Fibroblast of skin of abdomen (primary cell): Measurements from ENCODE around the gene ARHGEF4.
A peak's percentile ranks its signal among the peaks of the same experiment; 100 is the strongest.

Experiments used
- DNase-seq: peaks from one replicate; pipeline ENCODE4 v3.0.0-alpha.2; 2013

ARHGEF4 gene

DNA sequence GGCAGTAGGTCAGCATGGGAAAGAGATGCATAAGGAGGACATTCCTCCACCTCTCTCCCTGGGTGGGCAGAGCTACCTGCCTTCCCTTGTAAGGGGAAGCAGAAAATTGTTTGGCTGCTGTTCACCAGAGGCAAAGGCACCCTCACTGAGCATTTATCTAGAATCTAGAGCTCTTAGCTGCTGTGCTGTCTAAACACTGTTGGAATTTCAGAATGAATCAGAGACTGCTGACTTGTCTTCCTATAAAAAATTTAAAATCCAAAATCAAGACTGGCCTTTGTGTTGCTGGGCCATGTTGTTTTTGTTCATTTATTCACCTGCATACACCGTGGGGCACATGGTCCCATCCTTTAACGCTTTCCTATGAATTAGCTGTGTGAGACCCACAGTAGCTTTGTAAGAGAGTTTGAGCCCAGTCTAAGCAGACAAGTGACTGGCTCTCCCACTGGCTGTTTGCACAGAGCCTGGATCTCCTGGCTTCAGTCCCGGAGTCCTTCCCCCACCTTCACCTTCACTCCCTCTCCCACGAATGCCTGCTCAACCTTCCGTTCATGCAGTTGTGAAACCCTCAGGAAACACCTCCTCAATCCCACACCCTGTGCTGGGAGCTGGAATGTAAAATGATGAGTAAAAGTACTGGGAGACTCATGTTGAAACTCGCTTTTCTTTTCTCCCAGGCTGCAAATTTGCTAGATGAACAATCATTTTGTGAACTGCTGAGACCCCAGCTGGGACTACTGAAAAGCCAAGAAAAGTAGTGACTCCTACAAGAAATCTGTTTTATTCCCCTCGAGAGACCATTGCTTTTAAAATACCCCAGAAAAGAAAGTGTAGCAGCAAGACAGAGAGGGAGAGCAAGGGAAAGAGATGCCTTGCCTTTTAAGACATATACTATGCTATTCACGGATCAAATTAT is 180.4 kb downstream of the ARHGEF4 start:
- peak; percentile 27 for DNase-seq

- no peak for DNase-seq
Measured at GRCh38 chr2:131022731-131023130, 186.0 kb downstream of the ARHGEF4 start.

DNA sequence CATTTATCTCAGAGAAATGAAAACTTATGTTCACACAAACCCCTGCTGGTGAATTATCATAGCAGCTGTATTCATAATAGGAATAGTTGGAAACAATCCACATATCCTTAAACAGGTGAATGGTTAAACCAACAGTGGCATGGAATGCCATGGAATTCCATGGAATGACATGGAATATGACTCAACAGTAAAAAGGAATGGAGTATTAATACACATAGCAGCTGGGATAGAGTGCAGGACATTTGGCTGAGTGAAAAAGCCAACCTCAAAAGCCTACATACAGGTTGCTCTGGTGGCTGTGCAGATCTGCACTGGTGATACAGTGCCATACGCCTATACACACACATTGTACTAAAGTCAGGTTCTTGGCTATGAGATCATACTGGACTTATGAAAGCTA is 187.0 kb downstream of the ARHGEF4 start:
- no peak for DNase-seq

- DNase-seq = no peak
Measured at GRCh38 chr2:131026919-131027318, 190.2 kb downstream of the ARHGEF4 start.

GRCh38 chr2:131027566-131028528 is 191.1 kb downstream of the ARHGEF4 start:
- no peak for DNase-seq

GRCh38 chr2:131029812-131030211 is 193.1 kb downstream of the ARHGEF4 start:
- DNase-seq = no peak

- DNase-seq = no peak
Measured at GRCh38 chr2:131030478-131030971, 193.8 kb downstream of the ARHGEF4 start.

DNA sequence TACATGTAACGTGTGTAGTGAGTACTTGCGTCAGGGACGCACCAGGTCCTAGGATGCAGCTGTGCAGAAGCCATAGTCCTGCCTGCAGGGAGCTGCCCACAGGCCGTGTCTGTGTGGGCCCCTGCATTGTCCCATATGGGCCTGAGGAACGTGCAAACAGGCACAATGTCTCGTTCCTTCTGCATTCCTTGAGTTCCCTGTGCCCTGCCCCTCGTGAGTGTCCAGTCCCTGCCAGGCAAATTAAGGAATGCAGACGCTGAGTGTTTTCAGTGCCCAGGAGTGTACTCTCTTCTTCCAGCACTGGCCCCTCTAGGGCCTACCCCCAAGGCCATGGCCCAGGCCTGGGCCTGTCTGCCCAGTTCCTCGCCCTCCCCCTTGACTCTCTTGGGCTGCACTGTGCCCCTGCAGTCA is 194.7 kb downstream of the ARHGEF4 start:
- no peak for DNase-seq

DNA sequence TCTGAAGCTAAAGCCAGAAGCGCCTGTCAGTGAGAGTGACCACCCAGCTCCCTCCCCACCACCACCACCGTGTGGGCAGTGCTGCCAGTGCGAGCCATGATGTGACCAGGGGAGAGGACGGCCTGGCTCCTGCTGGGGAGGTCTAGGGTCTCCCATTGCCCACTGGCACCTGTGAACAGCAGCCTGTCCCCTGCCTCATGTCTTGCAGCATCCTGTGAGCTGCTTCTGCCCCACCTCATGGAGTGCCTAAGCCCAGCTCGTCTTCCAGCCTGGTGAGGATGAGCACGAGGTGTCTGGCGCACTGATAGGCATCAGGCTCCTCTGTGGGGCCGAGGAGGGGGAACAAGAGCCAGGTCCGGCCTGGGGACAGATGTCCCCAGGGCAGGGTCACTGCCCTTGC is 195.2 kb downstream of the ARHGEF4 start:
- DNase-seq = no peak

GRCh38 chr2:131032393-131032836 is 195.7 kb downstream of the ARHGEF4 start:
- DNase-seq = no peak

DNA sequence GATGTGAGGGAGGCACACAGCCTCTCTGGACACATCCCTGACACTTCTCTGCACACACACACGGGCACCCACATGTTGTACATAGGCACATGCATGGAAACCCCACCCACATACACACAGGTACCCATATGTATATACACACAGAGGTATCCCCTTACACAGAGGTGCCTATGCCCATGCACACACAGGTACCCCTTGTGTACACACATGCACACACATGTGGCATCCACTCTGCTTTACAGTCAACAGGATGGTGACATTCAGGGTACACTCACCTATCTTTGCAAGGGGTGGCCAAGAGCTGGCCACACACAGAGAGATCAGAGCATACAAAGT is 197.0 kb downstream of the ARHGEF4 start:
- DNase-seq = no peak

DNA sequence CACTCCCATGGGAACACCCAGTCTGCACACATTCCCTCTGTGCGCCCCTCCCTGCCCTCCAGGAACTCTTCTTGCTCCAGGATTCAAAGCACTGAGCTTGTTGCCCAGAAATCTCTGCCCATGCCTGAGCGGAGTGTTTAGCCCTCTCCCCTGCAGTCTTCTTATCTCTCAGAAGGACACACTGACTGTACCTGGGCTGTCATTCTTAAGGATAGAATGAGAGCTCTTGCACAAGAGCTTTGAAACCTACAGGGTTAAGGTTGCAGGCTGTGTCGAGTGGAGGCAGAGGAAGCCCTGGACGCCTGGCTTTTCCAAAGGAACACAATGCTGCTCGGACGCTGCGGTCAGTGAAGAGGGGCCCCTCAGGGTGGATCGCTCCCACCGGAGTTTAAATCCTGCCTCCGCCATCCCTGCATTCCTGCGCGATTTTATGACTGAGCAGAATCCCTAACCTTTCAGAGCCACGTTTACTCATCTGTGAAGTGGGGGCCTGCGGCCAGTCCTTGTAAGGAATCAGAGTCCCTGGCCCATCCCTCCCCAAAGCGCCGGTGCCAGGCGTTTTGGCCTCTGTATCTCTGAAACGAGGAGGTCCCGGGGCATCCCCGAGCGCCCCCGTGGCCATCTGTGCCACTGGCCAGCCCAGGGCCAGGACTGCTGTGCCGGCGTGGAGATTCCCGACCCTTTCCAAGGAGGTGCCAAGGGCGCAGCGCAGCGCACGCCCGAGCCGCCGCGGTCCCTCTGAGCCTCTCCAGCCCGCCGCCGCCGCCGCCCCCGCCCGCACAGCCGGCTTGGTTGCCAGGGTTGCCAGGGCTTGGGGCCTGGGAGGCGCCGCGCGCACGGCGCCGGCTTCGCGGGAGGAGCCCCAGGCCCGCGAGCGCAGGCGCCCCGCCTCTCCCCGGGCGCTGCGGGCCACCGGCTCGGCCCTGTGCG is 197.7 kb downstream of the ARHGEF4 start:
- peak; percentile 23 for DNase-seq

GRCh38 chr2:131035112-131035825 is 198.6 kb downstream of the ARHGEF4 start:
- no peak for DNase-seq

DNA sequence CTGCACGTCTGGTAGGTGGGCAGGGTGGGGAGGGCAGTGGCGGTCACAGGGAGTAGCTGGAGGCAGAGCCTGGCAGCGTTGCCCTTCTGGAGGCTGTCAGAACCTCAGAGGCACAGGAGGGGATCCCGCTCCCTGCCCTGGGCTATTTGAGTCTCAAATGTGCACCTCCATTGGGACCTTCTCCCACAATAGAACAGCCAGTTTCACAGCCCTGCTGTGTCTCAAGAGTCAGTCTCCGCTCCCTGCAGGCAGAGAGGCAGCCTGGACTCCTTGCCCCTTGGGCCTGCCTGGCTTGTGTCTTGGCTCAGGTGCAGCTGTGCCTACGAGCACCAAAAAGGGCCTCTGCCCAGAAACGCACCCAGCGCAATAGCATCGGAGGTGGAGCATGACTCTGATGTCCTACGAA is 199.1 kb downstream of the ARHGEF4 start:
- no peak for DNase-seq

GRCh38 chr2:131036269-131036668 is 199.6 kb downstream of the ARHGEF4 start:
- DNase-seq = no peak

- no peak for DNase-seq
Measured at GRCh38 chr2:131036696-131037397, 200.1 kb downstream of the ARHGEF4 start.

GRCh38 chr2:131037398-131038257 is 200.9 kb downstream of the ARHGEF4 start:
- DNase-seq = no peak

DNA sequence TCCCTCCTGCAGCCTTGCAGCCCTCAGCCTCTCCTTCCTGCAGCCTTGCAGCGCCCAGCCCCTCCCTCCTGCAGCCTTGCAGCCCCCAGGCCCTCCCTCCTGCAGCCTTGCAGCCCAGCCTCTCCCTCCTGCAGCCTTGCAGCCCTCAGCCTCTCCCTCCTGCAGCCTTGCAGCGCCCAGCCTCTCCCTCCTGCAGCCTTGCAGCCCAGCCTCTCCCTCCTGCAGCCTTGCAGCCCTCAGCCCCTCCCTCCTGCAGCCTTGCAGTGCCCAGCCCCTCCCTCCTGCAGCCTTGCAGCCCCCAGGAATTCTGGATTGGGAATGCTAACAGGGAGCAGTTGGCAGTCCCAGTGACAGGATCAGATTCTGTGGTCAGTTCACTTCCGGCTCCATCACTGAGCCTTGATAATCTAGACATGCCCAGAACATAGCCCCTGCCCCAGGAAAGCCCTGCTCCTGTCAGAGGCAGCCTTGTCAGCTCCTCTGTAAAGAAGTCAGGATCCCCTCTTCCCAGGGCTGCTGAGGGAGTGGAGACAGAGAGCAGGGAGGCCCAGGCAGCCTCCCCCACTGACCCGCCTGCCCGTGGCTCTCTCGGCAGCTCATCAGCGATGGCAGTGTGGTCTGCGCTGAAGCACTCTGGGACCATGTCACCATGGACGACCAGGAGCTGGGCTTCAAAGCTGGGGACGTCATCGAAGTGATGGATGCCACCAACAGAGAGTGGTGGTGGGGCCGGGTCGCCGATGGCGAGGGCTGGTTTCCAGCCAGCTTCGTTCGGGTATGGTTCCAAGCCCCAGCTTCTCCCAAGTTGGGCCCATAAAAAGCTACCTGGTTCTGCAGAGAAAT is 201.8 kb downstream of the ARHGEF4 start:
- DNase-seq = no peak

DNA sequence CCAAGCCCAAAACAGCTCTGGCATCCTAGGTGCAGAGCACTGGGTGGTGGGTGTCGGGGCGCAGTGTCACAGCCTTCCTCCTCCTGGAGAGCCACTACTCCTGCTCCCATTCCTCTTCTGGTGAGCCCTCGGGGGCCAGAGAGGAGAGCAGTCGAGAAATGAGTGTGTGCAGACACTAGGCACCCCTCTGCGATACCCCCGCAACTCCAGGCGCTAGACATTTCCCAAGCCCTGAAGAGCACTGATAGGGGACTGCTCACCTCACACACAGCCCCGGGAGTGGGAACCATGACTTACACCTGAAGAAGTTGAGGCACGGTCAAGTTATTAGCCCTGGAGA is 202.4 kb downstream of the ARHGEF4 start:
- DNase-seq = no peak
